Mesothelial cell of epicardium (in vitro differentiated cells): ENCODE results near the gene RREB1. TPM values are rescaled to one million over a fixed set of nuclear protein-coding genes. Genes with fewer than 3 reads are reported as not detected.

Experiments
- DNase-seq, 2 experiments: peaks; one replicate each; pipeline ENCODE4 v3.0.0; 2021; ENCODE audit warnings: low spot score in 2 of 2; ENCODE audit not compliant: unreplicated experiment in 2 of 2
- H3K27ac Mint-ChIP-seq: 2 replicates; pipeline ENCODE4 v1.8.0; 2021; ENCODE audit warnings: mixed read lengths
- H3K27me3 Mint-ChIP-seq: 2 replicates; pipeline ENCODE4 v1.8.0; 2021; ENCODE audit warnings: low read depth, mixed read lengths
- H3K36me3 Mint-ChIP-seq: 2 replicates; pipeline ENCODE4 v1.8.0; 2021; ENCODE audit warnings: mixed read lengths
- H3K4me1 Mint-ChIP-seq: 2 replicates; pipeline ENCODE4 v1.8.0; 2021; ENCODE audit warnings: mixed read lengths
- H3K4me3 Mint-ChIP-seq: 2 replicates; pipeline ENCODE4 v1.8.0; 2021; ENCODE audit warnings: mild to moderate bottlenecking, moderate library complexity, mixed read lengths
- H3K9me3 Mint-ChIP-seq: 2 replicates; pipeline ENCODE4 v1.8.0; 2021; ENCODE audit warnings: mixed read lengths
- total RNA-seq: library from RNA; stranded (reverse); gene quantifications from 3 replicates; pipeline ENCODE4 v1.2.1, GENCODE V29; 2021
- TF ChIP-seq, protein P1 (sequence below): fragments of 200-600 bp; sonication (generic); IDR thresholded peaks from one replicate; pipeline ENCODE4 v1.5.0; 2021; ENCODE audit warnings: antibody characterized with exemption; ENCODE audit not compliant: unreplicated experiment

Gene RREB1
- total RNA-seq, 1 donor from 2014 or later: 55.4 TPM

DNA sequence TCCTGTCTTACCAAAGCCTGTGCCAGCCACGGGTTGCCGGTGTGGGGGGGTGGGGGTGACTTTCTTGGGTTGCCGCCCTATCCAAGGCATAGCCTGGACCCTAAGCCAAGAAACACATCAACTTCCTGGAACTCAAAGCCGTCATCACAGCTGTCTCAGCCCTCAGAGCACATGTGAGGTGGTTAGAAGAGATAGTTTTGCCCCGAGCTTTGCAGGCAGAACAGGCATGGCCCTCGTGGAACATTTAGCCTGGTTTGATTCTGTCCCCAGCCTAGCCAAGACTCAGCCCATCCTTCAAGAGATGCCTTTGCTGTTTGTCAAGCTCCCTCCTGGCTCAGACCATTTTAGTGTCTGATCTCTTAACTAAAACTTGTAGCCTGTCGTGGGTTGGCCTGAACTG is 64.9 kb downstream of the RREB1 start:
- Mint-ChIP-seq H3K4me1 (peaks cover 46% of the 10 kb centered on the region), H3K27ac (peak overlapping the region; percentile 25)

DNA sequence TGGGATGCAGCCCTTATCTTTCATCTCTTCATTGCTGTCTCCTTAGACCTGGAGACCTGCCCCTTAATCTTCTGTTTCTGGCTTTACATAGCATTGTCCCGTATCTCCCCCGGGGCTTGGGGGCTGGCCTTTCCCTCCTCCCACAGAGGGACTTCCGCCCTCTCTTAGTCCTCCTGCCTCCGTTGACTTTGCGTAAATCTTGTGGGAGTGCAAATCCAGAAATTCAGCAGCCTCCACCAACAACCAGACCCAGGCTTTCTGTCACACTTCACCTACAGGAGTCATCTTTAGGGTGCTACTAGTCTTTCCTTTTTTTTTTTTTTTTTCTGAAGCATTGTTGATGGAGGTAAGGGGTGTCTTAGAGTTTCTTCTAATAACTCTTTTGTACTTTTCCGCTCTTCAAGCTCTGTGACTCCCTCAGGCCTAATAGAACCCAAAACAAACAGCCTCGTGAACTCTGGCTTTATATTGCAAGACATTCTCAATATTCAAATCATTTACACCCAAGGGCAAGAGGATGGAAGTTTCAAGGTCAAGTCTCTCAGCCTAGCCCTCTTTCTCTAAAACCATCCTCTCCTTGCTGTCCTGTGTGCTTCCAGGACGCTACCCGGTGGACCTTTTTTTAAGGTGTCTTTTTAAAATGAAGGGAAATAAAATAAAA is 66.2 kb downstream of the RREB1 start:
- Mint-ChIP-seq H3K36me3 (peaks cover 5% of the 10 kb centered on the region), H3K27ac (peak overlapping the region; percentile 84), H3K4me1 (peaks cover 38% of the 10 kb centered on the region), H3K27me3 (no peaks in the 10 kb centered on the region), H3K9me3 (no peaks in the 10 kb centered on the region), H3K4me3 (no peak overlapping the region)
- TF ChIP-seq, protein P1, sequence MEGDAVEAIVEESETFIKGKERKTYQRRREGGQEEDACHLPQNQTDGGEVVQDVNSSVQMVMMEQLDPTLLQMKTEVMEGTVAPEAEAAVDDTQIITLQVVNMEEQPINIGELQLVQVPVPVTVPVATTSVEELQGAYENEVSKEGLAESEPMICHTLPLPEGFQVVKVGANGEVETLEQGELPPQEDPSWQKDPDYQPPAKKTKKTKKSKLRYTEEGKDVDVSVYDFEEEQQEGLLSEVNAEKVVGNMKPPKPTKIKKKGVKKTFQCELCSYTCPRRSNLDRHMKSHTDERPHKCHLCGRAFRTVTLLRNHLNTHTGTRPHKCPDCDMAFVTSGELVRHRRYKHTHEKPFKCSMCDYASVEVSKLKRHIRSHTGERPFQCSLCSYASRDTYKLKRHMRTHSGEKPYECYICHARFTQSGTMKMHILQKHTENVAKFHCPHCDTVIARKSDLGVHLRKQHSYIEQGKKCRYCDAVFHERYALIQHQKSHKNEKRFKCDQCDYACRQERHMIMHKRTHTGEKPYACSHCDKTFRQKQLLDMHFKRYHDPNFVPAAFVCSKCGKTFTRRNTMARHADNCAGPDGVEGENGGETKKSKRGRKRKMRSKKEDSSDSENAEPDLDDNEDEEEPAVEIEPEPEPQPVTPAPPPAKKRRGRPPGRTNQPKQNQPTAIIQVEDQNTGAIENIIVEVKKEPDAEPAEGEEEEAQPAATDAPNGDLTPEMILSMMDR: no peak
- DNase-seq: no peak

More for the DNA sequence above, 64.9 kb downstream of the RREB1 start:
- Mint-ChIP-seq H3K9me3 (no peaks in the 10 kb centered on the region), H3K4me3 (no peak overlapping the region), H3K27me3 (no peaks in the 10 kb centered on the region), H3K36me3 (peaks cover 5% of the 10 kb centered on the region)
- TF ChIP-seq, protein P1: no peak
- no peak for DNase-seq

DNA sequence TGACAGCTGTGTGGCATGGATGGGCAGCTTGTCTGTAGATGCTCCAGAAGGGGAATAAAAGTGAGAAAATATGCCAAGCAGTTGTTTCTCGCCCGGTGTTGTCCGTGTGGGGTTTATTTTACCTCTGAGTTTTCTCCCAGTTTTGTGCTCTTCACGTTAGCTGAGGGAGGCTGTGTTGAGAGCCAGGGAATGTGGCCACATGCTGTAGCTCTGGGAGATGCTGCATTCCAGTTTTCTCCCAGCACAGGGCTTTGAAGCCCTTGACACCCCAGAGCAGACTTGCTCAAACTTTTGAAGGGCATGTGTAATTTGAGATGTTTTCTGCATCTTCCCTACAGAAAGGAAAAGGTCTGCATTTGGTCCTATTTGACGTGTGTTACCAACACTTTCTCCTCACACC is 67.7 kb downstream of the RREB1 start:
- H3K36me3 Mint-ChIP-seq: peaks cover 13% of the 10 kb centered on the region
- no peak for DNase-seq
- no peaks in the 10 kb centered on the region for H3K9me3 Mint-ChIP-seq
- peaks cover 27% of the 10 kb centered on the region for H3K4me1 Mint-ChIP-seq
- H3K4me3 Mint-ChIP-seq: no peak overlapping the region
- TF ChIP-seq, protein P1: no peak
- H3K27me3 Mint-ChIP-seq: no peaks in the 10 kb centered on the region
- peak overlapping the region; percentile 62 for H3K27ac Mint-ChIP-seq

DNA sequence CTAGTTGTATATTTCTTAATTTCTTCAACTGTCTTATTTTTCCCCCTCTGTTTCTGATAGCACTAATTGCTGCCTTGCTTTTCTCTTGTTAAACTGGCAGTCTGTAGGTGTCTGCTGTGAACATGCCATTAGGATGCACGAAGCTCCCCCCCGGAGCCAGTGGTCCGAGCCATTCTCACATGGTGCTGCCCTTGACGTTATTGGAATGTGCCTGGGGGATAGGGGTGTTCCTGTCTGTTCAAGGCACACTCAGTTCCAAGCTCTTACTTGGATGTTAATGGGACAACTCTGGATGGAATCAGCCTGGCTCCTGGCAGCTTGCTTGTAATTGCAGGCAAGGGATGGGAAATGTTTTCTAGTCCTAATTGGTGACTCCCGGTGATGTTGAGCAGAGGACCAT is 68.4 kb downstream of the RREB1 start:
- Mint-ChIP-seq H3K27me3 (no peaks in the 10 kb centered on the region), H3K36me3 (peaks cover 19% of the 10 kb centered on the region), H3K4me1 (peaks cover 27% of the 10 kb centered on the region), H3K4me3 (no peak overlapping the region), H3K9me3 (no peaks in the 10 kb centered on the region), H3K27ac (peak overlapping the region; percentile 77)
- no peak for DNase-seq
- TF ChIP-seq, protein P1: no peak

DNA sequence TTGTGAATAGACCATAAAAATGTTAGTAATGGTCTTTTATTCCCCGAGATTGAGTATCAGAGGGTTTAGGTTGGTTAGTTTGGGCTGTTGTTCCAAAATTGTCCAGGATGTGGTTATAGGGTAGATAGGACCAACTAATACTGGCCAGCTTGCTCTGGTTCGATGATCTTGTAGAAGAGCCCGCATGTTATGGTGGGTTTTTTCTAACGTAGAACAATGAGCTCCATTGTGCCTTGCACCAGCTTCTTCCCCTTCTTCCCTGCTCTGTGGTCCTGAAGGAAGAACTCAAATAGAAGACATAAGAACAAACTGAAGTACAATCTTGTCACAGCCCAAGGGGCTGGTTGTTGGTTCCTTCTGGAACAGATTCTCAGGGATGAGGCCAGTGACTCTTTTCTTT is 70.5 kb downstream of the RREB1 start:
- peak overlapping the region; percentile 53 for H3K27ac Mint-ChIP-seq
- peaks cover 27% of the 10 kb centered on the region for H3K4me1 Mint-ChIP-seq
- TF ChIP-seq, protein P1: no peak
- H3K9me3 Mint-ChIP-seq: no peaks in the 10 kb centered on the region
- H3K4me3 Mint-ChIP-seq: no peak overlapping the region
- no peaks in the 10 kb centered on the region for H3K27me3 Mint-ChIP-seq
- peaks cover 31% of the 10 kb centered on the region for H3K36me3 Mint-ChIP-seq
- DNase-seq: no peak
